Smooth muscle cell (in vitro differentiated cells): Measurements from ENCODE around the gene PCNT. TPM values are rescaled to one million over a fixed set of nuclear protein-coding genes. Genes with fewer than 3 reads are reported as not detected.

Experiments used
- DNase-seq: peaks from one replicate; lab custom pipeline; 2025; ENCODE audit not compliant: unreplicated experiment; lab: John Stamatoyannopoulos, UW
- H2AFZ ChIP-seq: fragments of 200-600 bp; sonication (generic); 2 replicates; pipeline ENCODE4 v1.6.0; 2016; ENCODE audit warnings: antibody characterized with exemption, low read depth, mild to moderate bottlenecking
- H3F3A ChIP-seq: fragments of 200-600 bp; sonication (generic); 2 replicates; pipeline ENCODE4 v1.6.0; 2017; ENCODE audit warnings: antibody characterized with exemption, low read depth
- H3K27ac ChIP-seq: fragments of 200-600 bp; sonication (generic); 2 replicates; pipeline ENCODE4 v1.5.1; 2016; ENCODE audit warnings: low read depth, mild to moderate bottlenecking
- H3K27me3 ChIP-seq: fragments of 200-600 bp; sonication (generic); 2 replicates; pipeline ENCODE4 v1.6.1; 2016; ENCODE audit warnings: low read depth, mild to moderate bottlenecking
- H3K36me3 ChIP-seq: fragments of 200-600 bp; sonication (generic); 2 replicates; pipeline ENCODE4 v1.5.1; 2016; ENCODE audit warnings: low read depth
- H3K4me1 ChIP-seq: fragments of 200-600 bp; sonication (generic); 2 replicates; pipeline ENCODE4 v1.5.1; 2016; ENCODE audit warnings: low read depth
- H3K4me2 ChIP-seq: fragments of 200-600 bp; sonication (generic); 2 replicates; pipeline ENCODE4 v1.6.0; 2016; ENCODE audit warnings: mild to moderate bottlenecking
- H3K4me3 ChIP-seq: fragments of 200-600 bp; sonication (generic); 2 replicates; pipeline ENCODE4 v1.5.1; 2016; ENCODE audit warnings: mild to moderate bottlenecking
- H3K79me2 ChIP-seq: fragments of 200-600 bp; sonication (generic); 2 replicates; pipeline ENCODE4 v1.6.0; 2016; ENCODE audit warnings: low read depth, mild to moderate bottlenecking
- H3K9ac ChIP-seq: fragments of 200-600 bp; sonication (generic); 2 replicates; pipeline ENCODE4 v1.6.0; 2016; ENCODE audit warnings: low read depth
- H3K9me3 ChIP-seq: fragments of 200-600 bp; sonication (generic); replicated peaks from 2 replicates; pipeline ENCODE4 v1.5.1; 2016; ENCODE audit warnings: low read depth
- H4K20me1 ChIP-seq: fragments of 200-600 bp; sonication (generic); 2 replicates; pipeline ENCODE4 v1.6.0; 2016; ENCODE audit warnings: low read depth
- WGBS: methylation state at CpG from one replicate; pipeline ENCODE4 v1.1.7; 2016; ENCODE audit warnings: low lambda C conversion rate; 5-methylcytosine and 5-hydroxymethylcytosine counted together
- polyA plus RNA-seq: library from polyadenylated mRNA; unstranded; fragments of >200 nt; fragmentation: Nextera tagmentation; extraction: Ambion mirVana; gene quantifications from 2 replicates; pipeline ENCODE4 v1.2.1, GENCODE V29; 2016
- total RNA-seq: library from RNA; depleted of rRNA; stranded (reverse); fragments of >200 nt; gene quantifications from 2 replicates; pipeline ENCODE4 v1.2.3, GENCODE V29; 2014
- TF ChIP-seq, protein P1 (sequence below): fragments of 200-600 bp; sonication (generic); IDR thresholded peaks from 2 replicates; pipeline ENCODE4 v1.5.1; 2017; ENCODE audit warnings: borderline replicate concordance, mild to moderate bottlenecking, antibody characterized with exemption; ENCODE audit not compliant: insufficient read depth, poor library complexity, severe bottlenecking

Gene PCNT
- total and polyA plus RNA-seq, 2 experiments from 2014 or later, result 9.3 to 10.8 TPM

DNA sequence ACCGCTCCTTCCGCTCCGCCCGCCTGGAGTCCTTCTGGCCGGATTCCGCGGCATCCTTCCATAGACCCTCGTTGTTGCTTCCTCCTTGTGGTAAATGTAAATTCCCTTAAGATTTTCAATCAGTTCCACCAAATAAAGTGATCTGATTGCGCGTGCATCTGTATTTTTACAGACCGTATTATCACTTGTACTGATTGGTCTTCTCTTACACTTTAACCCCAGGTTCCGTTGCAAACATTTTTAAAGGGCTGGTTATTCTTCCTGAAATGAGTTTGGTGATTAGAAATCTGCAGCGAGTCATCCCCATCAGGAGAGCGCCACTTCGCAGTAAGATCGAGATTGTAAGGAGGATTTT, 37.3 kb upstream of the PCNT start:
- Histone ChIP-seq H3K4me3 (peak overlapping the region; percentile 80), H3F3A (peaks cover 22% of the 10 kb centered on the region), H2AFZ (peak overlapping the region; percentile 82), H3K79me2 (peaks cover 39% of the 10 kb centered on the region), H3K27me3 (no peaks in the 10 kb centered on the region), H3K4me1 (peaks cover 28% of the 10 kb centered on the region), H3K9me3 (no peaks in the 10 kb centered on the region), H3K4me2 (peak overlapping the region; percentile 93), H3K27ac (peak overlapping the region; percentile 92), H3K36me3 (no peaks in the 10 kb centered on the region), H4K20me1 (peaks cover 14% of the 10 kb centered on the region), H3K9ac (peak overlapping the region; percentile 93)
- DNase-seq, result no peak
- TF ChIP-seq, protein P1, sequence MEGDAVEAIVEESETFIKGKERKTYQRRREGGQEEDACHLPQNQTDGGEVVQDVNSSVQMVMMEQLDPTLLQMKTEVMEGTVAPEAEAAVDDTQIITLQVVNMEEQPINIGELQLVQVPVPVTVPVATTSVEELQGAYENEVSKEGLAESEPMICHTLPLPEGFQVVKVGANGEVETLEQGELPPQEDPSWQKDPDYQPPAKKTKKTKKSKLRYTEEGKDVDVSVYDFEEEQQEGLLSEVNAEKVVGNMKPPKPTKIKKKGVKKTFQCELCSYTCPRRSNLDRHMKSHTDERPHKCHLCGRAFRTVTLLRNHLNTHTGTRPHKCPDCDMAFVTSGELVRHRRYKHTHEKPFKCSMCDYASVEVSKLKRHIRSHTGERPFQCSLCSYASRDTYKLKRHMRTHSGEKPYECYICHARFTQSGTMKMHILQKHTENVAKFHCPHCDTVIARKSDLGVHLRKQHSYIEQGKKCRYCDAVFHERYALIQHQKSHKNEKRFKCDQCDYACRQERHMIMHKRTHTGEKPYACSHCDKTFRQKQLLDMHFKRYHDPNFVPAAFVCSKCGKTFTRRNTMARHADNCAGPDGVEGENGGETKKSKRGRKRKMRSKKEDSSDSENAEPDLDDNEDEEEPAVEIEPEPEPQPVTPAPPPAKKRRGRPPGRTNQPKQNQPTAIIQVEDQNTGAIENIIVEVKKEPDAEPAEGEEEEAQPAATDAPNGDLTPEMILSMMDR, result no peak
- under 1% methylated on average over 16 of the region's 16 CpGs for WGBS

DNA sequence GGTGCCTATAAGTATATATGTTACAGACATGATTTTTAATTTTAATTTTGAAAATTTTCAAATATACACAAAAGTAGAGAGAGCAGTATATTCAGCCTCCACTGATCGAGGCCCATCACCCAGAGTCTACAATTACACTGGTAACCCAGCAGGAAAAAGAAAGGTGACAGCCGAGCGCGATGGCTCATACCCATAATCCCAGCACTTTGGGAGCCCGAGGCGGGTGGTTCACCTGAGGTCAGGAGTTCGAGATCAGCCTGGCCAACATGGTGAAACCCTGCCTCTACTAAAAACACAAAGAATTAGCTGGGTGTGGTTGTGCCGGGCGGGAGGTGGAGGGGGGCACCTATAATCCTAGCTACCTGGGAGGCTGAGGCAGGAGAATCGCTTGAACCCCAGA, 36.4 kb upstream of the PCNT start:
- Histone ChIP-seq H3K4me2 (peak overlapping the region; percentile 93), H3K9me3 (no peaks in the 10 kb centered on the region), H3K4me3 (peak overlapping the region; percentile 80), H4K20me1 (peaks cover 6% of the 10 kb centered on the region), H3K4me1 (peaks cover 22% of the 10 kb centered on the region), H3K36me3 (no peaks in the 10 kb centered on the region), H3K9ac (no peak overlapping the region), H3K27ac (peak overlapping the region; percentile 92), H2AFZ (no peak overlapping the region), H3K79me2 (peaks cover 30% of the 10 kb centered on the region), H3F3A (peaks cover 22% of the 10 kb centered on the region), H3K27me3 (no peaks in the 10 kb centered on the region)
- no peak for DNase-seq
- TF ChIP-seq, protein P1, result no peak
- 94% methylated on average over 10 of the region's 10 CpGs for WGBS

DNA sequence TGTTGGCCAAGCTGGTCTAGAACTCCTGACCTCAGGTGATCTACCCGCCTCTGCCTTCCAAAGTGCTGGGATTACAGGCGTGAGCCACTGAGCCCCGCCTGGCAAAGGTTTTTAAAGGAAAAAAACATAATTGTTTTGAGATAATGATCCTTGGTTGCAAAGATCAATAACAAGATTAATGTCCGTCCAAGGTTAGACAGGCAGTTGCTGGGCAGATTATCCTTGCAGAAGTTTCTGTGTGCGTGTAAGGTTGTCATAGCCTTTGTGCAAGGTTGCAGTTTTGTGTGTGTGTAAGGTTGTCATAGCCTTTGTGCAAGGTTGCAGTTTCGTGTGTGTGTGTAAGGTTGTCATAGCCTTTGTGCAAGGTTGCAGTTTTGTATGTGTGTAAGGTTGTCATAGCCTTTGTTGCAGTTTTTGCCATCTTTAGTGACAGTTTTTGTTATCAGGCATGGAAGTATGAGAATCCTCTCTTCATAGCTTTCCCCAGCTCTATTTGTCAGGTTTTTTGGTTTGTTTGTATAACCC, 34.2 kb upstream of the PCNT start:
- TF ChIP-seq, protein P1, result no peak
- H3K9ac ChIP-seq, result no peak overlapping the region
- no peak overlapping the region for H2AFZ ChIP-seq
- H4K20me1 ChIP-seq, result no peaks in the 10 kb centered on the region
- no peaks in the 10 kb centered on the region for H3K36me3 ChIP-seq
- H3K79me2 ChIP-seq, result peaks cover 8% of the 10 kb centered on the region
- H3K4me3 ChIP-seq, result no peak overlapping the region
- DNase-seq, result no peak
- no peaks in the 10 kb centered on the region for H3K9me3 ChIP-seq
- WGBS, result 87% methylated on average over 6 of the region's 6 CpGs
- H3K4me2 ChIP-seq, result no peak overlapping the region
- H3F3A ChIP-seq, result peaks cover 21% of the 10 kb centered on the region
- H3K27ac ChIP-seq, result no peak overlapping the region
- no peaks in the 10 kb centered on the region for H3K27me3 ChIP-seq
- H3K4me1 ChIP-seq, result peaks cover 12% of the 10 kb centered on the region

DNA sequence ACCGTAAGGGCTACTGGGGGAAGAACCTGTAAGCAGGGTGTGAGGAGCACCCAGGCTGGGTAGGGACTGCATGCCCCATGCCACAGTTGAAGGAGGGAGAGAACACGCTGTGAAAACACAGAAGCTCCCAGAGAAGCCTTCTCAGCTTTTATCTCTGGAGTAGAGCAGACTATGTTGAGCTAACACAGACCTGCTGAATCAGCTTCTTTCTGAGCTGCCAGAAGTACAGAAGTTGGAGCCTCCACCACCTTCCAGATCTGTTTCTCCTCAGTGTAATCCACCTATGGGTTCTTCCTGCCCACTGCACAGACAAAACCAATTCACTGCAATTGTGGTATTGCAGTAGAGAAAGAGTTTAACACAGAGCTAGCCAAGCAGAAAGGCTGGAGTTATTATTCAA, 32.4 kb upstream of the PCNT start:
- WGBS, result 100% methylated on average over 2 of the region's 2 CpGs

More for the DNA sequence above, 32.4 kb upstream of the PCNT start:
- Histone ChIP-seq H3K79me2 (no peaks in the 10 kb centered on the region), H3K36me3 (no peaks in the 10 kb centered on the region), H3K9ac (no peak overlapping the region), H3K4me2 (no peak overlapping the region), H3K27me3 (no peaks in the 10 kb centered on the region), H3K27ac (no peak overlapping the region), H3K9me3 (no peaks in the 10 kb centered on the region), H3K4me3 (no peak overlapping the region), H3K4me1 (peaks cover 16% of the 10 kb centered on the region), H3F3A (peaks cover 8% of the 10 kb centered on the region), H2AFZ (no peak overlapping the region), H4K20me1 (no peaks in the 10 kb centered on the region)
- DNase-seq, result no peak
- TF ChIP-seq, protein P1, result no peak
